Middle frontal gyrus (tissue), 1 donor: ENCODE data around the gene LHPP.
"Not testable (repeated sequence)": the region's sequence is repeated elsewhere in the genome, so short reads cannot be mapped to it uniquely, and the experiment has no call there.

Experiments used
- DNase-seq: peaks from one replicate; pipeline ENCODE4 v3.0.0-alpha.2; 2015; ENCODE audit warnings: low spot score; ENCODE audit errors: extremely low spot score

LHPP gene

DNA sequence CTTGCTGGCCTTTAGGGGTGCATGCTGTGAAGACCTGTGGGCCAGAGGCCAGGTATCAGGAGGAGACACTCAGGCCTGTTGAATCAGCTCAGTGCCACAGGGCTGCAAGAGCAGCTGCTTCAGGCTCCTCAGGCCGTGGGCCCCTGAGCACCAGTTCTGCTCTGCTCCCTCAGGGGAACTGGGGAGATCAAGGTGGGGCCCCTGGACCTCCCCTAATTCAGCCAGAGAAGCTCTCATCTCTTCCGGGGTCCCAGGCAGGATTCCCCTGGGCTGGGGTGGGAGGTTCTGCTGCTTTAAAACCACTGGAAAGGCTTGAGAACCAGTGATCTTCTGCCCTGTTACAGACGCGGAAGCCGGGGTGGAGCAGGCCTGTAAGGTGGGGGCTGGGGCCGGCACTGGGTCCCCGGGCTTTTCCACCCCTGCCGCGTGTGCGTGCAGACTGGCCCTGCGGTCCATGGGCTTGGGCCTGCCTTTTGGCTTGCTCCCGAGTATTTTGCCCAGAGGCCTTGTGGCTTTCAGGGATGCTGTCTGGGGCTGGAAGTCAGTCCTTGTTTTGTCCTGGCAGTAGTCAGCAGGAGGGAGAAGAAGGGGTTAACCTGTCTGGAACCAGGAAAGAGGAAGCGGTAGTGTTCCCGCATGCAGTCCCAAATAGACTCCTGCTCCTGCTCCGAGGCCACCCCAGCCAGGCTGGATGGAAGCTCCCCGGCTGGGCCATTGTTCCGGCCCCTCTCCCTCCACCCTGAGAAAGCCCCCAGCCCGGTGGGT lies 74.3 kb downstream of the LHPP start:
- no peak for DNase-seq

DNA sequence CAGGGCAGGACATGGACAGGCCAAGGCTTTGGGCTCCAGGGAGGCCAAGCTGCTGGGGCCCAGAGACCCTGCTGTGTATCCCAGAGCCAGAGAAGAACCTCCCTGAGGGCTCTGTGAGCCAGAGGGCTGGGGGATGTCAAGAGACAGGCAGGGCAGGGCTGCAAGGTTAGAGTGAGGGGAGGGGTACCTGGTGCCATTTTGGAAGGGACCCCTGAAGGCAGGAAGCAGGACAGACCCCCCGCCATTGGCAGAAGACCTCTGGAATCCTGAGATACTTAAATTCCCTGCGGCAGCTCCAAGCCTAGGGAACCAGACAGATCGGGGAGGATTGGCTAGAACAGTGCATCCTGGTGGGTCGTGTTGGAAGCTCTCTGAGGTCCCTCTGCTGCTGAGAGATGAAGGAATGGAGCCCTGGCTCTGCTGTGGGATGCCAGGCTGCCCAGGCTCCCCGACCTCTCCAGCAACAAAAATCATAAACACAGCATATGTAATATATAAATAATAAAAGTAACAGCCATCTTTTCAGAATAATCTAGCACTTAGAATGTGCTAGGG lies 75.0 kb downstream of the LHPP start:
- DNase-seq, result no peak

DNA sequence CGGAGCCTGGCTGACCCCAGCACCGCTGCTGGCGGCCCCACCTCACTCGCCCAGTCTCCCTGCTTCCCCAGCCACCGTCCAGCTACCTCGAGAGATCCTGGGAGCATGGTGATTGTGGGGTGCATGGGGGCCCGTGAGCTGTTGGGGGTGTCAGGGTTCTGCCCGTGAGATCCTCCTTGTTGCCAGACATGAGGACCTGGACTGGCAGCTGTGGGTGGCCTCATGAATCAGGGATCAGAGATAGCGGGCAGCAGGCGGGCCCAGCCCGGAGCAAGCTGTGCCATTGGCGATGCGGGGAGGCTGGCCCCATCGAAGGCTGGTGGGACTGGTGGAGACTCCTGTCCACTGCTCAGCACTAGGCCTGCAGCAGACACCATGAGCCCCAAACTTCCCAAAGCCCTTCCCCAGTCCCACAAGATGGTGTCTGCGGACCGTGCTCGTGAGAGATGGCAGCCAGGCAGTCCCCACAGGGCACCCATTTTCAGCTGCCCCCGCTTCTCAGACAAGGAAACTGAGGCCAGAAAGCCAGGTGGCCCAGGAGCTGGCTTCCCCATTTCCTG lies 75.6 kb downstream of the LHPP start:
- no peak for DNase-seq

DNA sequence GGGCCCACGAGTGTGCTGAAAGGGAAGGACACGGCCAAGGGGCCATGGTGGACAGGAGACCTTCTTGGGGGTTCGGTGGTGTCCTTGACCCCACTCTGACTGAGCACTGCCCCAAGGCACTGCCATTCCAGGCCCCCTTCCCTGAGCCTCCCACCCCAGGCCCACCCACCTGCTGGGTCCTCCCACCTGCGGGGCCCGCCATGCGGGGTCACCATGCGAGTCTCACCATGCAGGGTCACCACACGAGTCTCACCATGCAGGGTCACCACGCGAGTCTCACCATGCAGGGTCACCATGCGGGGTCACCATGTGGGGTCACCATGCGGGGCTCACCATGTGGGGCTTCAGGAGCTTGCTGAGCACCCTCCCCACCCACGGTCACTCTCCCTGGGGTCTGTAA lies 76.3 kb downstream of the LHPP start:
- DNase-seq, result no peak

DNA sequence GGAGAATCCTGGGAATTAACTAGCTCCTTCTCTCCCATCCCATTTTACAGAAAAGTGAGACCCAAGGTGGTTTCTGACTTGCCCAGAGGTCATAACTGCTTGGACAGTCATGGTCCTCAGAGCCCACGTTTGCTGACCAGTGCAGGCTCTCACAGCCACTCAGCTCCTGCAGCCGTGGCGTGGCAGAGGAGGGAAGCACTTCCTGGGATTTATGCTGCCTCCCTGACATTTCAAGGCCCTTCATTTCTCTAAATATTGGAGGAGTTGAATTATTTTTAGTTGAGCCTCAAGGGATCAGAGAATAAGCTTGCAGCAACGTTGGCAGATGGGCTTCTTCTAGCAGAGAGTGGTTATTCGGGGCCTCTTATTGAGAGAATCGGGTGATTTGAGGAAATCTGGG lies 77.1 kb downstream of the LHPP start:
- no peak for DNase-seq

DNA sequence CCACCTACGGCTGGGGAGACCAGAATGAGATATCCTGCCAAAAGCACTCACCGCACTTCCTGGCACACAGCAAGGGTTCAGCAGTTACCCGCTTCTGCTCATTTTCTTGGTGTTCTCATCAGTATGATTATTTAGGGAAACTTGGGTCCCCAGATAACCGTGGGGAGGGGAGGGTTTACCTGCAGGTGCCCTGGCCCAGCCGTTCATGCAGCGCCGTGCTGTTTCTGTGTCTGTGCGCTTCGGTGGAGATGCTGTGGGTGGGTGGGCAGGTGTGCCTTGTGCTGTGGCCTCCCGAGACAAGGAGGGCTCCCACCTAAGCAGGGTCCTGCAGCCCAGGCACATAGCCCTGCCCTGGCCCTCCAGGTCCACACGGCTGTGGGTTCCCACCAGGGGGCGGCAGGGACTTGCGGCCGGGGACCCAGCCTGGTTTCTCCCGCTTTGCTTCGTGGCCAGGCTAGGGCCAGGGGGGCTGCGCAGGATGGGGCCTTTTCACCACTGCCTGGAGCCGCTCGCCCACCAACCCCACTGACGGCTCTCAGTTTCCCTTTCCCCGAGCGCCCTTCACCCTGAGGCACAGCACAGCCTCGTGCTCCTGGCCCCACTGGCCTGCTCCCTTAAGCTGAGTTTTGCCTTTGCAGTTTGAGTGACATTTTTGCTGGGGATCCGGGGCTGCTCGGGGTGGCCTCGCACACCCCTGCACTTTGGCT lies 78.5 kb downstream of the LHPP start:
- no peak for DNase-seq

DNA sequence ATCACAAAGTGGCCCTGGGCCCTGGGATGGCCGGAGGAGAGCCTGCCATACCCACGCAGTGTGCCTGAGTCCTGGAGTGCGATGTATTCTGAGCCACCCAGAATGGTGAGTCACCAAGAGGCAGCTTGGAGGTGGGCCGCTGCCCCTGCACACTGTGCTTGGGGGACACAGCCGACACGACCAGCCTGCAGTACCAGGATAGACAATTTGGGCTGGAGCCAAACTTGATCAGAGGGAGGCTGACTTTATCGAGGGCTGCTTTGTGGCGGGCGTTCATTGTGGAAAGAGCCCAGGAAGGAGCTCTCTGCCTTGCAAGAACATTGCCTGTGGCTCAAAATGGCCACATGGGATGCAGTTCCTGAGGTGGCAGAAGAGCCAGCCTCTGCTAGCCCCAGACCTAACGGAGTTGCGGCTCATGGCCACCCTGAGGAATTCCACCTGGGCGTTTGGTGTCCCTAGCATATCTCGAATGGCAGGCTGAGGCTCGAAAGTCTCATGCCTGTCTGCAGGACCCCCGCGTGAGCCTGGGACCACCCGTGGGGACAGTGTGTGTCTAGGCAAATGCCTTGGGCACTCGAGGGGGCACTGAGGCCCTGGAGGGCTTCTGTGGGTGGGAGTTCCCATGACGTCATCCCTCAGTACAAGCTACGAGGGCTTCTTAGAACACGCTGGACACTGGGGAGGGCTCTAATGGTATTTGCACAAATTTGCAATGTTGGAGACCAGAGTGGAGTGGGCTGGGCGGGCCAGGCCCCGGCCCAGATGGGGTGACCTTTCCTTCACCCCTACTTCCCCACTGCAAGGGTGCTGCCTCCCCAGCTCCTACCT lies 79.7 kb downstream of the LHPP start:
- no peak for DNase-seq

DNA sequence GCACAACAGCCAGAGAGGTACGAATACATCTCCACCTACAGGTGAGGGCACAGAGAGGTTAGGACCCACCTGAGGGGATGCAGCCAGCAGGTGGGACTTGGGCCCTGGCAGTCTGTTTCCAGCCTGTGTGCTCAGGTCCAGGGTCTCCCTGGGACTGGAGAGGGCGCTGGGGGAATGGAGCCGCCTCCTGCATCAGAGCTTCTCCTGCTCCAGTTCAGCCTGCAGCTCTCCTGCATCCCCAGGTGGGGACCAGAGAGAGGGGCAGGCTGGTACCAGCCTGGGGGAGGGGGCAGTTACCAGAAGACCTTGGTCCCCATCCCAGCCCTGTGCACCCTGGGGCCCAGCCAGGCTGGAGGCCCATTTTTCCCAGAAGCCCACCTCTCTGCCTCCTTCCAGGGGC lies 80.7 kb downstream of the LHPP start:
- no peak for DNase-seq

DNA sequence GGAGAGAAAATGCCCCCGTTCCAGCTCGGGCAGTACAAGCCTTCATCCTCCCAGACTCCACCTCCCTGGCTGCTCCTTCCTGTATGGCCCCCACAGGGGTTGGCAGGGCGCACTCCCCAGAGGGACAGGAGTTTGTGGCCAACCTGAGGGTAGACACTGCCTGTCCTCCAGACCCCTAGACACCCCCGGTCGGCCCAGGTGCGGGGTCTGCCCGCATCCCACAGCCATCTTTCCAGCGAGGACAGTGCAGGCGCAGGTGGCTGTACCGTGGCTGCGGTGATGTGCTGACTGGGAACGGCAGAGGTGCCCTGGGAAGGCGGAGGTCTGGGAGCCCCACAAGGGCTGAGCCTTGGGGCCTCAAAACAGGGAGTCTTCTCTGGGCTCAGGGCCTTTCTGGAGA lies 81.5 kb downstream of the LHPP start:
- DNase-seq, result no peak

DNA sequence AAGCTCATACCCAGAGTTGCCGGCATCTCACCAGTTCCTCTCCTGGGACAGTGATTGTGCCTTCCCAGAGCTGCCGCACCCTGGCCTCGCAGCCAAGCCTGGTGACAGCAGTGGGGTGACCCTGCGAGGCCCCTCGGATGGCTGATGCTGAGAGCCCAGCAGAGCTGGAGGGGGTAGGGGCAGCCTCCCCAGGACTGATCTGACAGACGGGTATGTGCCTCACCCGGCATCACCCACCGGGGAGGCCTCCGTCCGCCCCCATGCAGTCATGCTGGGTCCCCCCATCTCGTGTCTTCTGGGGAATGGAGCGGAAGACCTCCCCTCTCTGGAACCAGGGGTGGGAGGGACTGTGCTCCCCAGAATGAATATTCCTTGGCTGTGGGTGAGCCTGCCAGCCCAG lies 82.3 kb downstream of the LHPP start:
- DNase-seq, result no peak

DNA sequence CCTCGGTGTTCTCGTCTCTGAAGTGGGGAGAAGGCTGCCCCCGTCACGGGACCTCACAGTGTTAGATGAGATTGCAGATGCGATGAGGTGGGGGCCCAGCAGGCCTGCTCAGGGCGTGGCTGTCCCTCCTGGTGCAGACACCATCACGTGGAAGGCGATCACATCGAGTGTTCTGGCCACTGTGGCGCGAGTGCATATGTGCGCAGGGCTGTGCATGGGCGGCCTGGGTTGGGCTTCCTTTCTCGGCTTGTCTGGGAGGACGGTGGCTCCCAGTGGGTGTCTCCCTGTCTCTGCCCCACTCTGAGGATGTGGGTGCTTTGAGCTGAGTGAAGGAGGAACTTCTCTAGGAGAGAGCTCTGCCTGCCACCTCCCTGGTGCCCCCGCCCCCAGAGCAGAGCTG lies 83.1 kb downstream of the LHPP start:
- DNase-seq, result no peak

DNA sequence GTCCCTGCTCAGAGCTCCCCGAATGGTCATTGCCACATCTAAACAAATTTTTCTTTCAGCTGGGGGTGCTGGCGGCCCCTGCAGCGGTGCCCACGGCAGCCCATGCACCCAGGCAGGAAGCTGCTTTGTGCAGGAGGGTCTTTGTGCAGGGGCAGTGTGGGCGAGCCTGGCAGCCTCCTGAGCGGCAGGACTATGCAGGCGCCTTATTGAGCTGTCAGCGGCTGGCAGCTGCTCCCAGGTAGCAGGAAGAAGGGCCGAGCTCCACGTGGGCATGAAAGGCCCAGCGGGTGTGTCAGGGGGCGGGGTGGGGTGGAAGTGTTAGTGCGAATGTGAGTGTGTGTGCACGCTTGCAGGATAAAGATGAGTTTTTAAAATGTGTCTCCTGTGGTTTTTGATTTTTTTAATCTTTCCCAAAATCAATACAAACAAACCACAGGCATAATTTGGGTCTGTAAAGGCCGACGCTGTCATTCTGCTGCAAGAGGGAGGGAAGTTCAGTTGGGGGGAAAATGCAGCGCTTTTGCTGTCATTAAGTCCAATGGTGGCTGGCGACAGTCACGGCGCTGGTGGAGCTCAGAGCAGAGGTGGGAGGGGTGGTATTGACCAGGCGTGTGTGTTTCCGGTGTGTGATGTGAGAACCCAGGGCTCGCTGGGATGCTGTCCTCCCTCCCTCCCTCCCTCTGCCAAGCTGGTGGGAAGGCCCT lies 83.9 kb downstream of the LHPP start:
- DNase-seq, result no peak

DNA sequence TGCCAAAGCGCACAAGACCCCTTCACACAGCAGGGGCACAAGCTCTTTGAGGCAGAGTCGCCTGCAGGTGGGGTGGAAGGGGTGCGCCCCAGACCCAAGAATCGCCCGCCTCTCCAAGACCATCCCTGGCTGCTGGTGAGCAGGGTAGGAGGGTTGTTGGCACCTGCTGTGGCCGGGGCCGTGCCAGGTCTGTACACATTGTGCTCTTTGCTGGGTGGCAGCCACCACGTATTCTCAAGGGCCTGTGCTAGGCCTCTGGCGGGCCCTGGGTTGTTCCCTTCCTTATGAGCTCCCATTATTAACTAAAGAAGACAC lies 84.4 kb downstream of the LHPP start:
- DNase-seq, result no peak

DNA sequence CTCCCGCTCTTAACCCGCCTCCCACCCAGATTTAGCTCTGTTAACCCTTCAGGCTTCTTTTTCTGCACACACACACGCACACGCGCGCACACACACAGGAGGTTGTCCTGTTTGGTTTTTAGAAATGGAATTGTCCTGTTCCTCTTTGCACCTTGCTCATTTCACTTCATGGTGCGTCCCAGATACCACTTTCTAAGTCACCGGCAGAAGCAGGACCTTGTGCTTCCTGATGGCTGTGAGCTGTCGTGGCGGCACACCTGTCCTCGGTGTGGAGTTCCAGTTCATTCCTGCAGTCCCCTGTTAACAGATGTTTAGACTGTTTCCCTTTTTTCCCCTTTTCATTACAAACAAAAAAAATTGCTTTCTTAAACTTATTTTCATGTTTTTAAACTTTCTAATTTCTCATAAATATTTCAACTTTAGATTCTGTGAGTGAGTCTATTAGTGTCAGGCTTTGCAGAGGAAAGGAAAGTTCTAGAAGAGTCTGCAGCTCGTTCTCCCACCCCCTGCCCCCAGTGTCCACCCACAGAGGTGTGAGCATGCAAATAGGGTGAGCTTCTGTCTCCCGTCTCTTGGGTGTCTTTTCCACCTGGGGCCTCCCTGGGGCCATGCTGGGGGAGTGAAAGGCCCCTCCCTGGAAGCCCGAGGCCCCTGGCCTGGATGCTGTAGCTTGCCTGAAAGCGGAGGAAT lies 85.5 kb downstream of the LHPP start:
- DNase-seq, result no peak

DNA sequence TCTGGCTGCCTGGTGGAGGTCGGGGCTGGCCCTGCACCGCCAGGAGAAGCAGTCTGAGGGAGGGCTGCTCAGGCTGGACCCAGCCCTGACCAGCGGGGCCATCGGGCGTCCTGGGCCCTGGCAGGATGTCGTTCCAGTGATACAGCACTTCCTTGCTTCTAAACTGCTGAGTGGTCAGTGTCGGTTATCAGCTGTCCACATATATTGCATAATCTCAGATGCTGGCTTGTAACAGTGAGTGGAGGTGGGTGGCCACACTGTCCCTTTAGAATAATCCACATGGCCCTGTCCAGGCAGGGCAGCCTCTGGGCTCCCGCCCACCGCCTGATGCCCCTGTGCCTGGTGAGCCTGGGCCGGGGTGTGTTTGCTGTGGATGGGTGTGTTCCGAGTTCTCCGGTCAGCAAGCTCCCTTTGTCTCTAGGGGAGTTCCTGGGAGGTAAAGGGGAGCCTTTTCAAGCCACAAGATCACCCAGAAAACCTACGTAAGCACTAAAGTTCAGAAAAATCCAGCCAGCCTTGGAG lies 86.1 kb downstream of the LHPP start:
- DNase-seq, result no peak

DNA sequence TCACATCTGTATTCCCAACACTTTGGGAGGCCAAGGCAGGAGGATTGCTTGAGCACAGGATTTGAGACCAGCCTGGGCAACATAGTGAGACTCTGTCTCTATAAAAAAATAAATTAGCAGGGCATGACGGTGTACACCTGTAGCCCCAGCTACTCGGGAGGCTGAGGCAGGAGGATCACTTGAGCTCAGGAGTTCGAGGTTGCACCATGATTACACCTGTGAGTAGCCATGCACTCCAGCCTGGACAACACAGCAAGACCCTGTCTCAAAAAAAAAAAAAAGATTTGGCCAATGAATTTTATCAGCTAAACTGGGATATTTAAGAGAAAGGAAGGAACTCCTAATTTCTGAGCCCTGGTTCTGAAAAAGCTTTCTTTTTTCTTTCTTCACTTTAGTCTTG lies 87.5 kb downstream of the LHPP start:
- DNase-seq, result not testable (repeated sequence)

DNA sequence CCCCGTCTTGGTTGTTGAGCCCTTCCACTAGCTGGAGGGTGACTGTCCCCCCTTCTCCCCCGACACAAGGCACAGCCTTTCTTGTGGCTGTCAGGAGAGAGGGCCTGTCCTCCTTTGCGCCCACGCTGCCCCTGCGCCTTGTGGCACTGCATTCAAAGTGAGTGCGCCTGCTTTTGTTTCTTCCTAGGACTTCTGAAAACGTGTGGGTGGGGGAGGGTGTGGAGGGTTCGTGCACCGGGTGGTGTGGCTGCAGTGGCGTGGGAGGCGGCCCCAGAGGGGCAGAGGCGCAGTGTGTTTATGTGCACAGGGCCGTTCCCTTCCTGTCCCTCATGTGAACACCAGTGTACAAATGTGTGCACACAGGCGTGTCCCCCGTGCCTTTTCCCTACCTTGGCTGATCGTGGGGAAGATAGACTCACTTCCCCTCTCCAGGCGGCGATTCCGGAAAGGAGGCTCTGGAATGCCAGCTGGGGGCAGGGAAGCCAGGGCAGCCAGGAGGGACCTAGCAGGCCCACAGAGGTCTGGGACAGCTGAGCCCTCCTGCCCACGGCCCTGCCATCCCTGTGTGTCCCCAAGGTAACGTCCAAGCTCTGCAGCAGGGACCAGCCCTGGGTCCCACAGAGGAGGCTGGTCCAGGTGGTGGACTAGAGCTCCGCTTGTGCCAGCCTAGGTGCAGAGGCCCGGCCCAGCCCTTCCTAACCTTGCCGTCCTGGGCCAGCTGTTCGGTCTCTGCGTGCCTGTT lies 88.8 kb downstream of the LHPP start:
- DNase-seq, result no peak

DNA sequence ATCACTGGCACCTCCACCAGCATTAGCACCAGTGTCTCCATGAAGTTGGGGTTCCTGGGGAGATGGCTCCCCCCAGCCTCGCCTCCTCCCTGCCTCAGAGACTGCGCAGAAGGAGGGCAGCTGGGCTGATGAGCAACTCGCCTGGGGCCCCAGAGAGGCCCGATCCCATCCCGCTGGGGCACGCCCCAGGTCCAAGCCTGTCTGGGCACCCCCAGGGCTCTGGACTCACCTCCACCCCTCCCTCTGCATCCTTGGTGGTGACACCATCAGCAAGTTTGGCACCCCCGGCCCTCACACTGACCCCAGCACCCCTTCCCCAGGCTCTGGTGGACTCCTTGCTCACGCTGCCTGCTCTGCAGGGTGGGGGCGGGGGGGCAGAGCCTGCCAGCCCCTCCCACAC lies 89.5 kb downstream of the LHPP start:
- no peak for DNase-seq

DNA sequence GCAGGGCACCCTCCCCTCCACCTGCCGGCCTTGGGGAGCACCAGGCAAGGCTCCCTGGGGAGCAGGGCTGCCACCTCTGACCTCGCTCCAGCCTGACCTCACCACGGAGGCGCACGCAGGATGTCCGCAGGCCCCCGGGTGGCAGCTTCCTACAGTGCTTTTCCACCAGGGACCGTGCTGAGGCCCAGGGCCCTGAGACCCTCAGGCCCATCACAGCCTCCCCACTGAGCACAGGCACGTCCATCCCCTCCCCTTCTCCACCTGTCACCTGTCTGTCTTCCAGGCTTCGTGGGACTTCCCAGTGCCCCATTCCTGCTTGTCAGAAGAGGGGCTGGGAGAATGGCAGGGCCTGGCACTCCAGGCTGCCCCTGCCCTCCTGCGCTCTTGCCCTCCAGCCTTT lies 90.1 kb downstream of the LHPP start:
- DNase-seq, result no peak
